Testis (tissue), 3 donors: ENCODE results near the gene CHN2. TPM values are rescaled to one million over a fixed set of nuclear protein-coding genes. Genes with fewer than 3 reads are reported as not detected.
A peak's percentile ranks its signal among the peaks of the same experiment; 100 is the strongest.

Experiments used
- DNase-seq: peaks from one replicate; pipeline ENCODE4 v3.0.0-alpha.2; 2019
- H3K27ac ChIP-seq, 2 donors: fragments of 200-600 bp; sonication (generic); one replicate each; pipeline ENCODE4 v1.5.1; 2019
- H3K27me3 ChIP-seq: fragments of 200-600 bp; sonication (generic); one replicate; pipeline ENCODE4 v1.5.1; 2019
- H3K36me3 ChIP-seq: fragments of 200-600 bp; sonication (generic); one replicate; pipeline ENCODE4 v1.5.1; 2017; ENCODE audit warnings: low read depth; ENCODE audit errors: missing control alignments
- H3K4me1 ChIP-seq: fragments of 200-600 bp; sonication (generic); one replicate; pipeline ENCODE4 v1.5.1; 2019
- H3K4me3 ChIP-seq, 2 donors: fragments of 200-600 bp; sonication (generic); one replicate each; pipeline ENCODE4 v1.5.1; 2017 to 2019
- H3K9me3 ChIP-seq: fragments of 200-600 bp; sonication (generic); one replicate; pipeline ENCODE4 v1.5.1; 2017
- POLR2A ChIP-seq: fragments of 450-650 bp; IDR thresholded peaks from one replicate; pipeline ENCODE4 v1.6.1; 2017; ENCODE audit warnings: antibody characterized with exemption, mild to moderate bottlenecking, moderate library complexity
- WGBS, 2 donors: methylation state at CpG; one replicate each; pipeline ENCODE4 v1.1.5; 2018; 5-methylcytosine and 5-hydroxymethylcytosine counted together
- intact Hi-C: fragments of 100-400 bp; cut with DNase I; formaldehyde crosslinking; loops from one replicate; pipeline ENCODE4 v1.15.1; 2023; ENCODE audit warnings: low total_unique reads
- polyA plus RNA-seq: library from polyadenylated mRNA; stranded (reverse); fragments of 350-450 nt; fragmentation: Illumina TruSeq; extraction: RNeasy Lipid Tissue Mini Kit (QIAGEN cat#74804); gene quantifications from one replicate; pipeline ENCODE4 v1.2.3, GENCODE V29; 2014; ENCODE audit warnings: low read depth, low replicate concordance; ENCODE audit not compliant: insufficient read depth
- total RNA-seq, 2 donors: library from RNA; depleted of rRNA; stranded (reverse); fragments of >200 nt; gene quantifications; one replicate each; pipeline ENCODE4 v1.2.3, GENCODE V29; 2016
- TF ChIP-seq, protein P1 (sequence below), 3 experiments: fragments of 450-650 bp in 2 of 3; fragments of 200-600 bp in 1 of 3; sonication (generic) in 1 of 3; IDR thresholded peaks; one replicate each; pipeline ENCODE4 v1.5.1; 2016 to 2019; ENCODE audit warnings: antibody characterized with exemption in 3 of 3, mild to moderate bottlenecking in 2 of 3, moderate library complexity in 1 of 3

The CHN2 gene
- total and polyA plus RNA-seq, 3 donors from 2014 or later: 8.6 to 27.4 (median 15.1) TPM

DNA sequence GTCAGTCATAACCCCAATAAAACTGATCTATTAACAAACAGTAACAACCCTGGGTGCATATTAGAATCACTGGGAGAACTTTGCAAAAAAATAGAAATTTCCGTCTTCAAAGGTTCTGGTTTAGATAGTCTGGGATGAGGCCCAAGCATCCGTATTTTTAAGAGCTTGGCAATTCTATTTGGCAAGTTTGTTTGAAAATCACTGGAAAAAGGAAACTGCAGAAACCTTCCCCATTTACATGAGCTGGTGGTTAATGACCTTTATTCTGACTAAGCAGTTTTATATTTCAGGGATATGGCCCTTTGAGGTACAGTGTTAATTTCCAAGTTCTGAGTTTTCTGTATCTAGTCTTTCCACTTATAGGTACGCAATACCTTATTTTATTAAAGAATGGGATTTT, 253.3 kb downstream of the CHN2 start:
- H3K36me3 ChIP-seq: no peaks in the 10 kb centered on the region
- TF ChIP-seq, protein P1, sequence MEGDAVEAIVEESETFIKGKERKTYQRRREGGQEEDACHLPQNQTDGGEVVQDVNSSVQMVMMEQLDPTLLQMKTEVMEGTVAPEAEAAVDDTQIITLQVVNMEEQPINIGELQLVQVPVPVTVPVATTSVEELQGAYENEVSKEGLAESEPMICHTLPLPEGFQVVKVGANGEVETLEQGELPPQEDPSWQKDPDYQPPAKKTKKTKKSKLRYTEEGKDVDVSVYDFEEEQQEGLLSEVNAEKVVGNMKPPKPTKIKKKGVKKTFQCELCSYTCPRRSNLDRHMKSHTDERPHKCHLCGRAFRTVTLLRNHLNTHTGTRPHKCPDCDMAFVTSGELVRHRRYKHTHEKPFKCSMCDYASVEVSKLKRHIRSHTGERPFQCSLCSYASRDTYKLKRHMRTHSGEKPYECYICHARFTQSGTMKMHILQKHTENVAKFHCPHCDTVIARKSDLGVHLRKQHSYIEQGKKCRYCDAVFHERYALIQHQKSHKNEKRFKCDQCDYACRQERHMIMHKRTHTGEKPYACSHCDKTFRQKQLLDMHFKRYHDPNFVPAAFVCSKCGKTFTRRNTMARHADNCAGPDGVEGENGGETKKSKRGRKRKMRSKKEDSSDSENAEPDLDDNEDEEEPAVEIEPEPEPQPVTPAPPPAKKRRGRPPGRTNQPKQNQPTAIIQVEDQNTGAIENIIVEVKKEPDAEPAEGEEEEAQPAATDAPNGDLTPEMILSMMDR (IDR thresholded peaks at IDR 0.05): no peak
- no peaks in the 10 kb centered on the region for H3K27me3 ChIP-seq
- peak overlapping the region in 1 of 2 donors; percentile 19 for H3K27ac ChIP-seq
- no peaks in the 10 kb centered on the region for H3K9me3 ChIP-seq
- H3K4me1 ChIP-seq: no peaks in the 10 kb centered on the region
- H3K4me3 ChIP-seq: no peak overlapping the region
- DNase-seq: no peak
- 72% methylated on average over 3 of the region's 3 CpGs for WGBS, 2 donors
- intact Hi-C loops: no loop called here

DNA sequence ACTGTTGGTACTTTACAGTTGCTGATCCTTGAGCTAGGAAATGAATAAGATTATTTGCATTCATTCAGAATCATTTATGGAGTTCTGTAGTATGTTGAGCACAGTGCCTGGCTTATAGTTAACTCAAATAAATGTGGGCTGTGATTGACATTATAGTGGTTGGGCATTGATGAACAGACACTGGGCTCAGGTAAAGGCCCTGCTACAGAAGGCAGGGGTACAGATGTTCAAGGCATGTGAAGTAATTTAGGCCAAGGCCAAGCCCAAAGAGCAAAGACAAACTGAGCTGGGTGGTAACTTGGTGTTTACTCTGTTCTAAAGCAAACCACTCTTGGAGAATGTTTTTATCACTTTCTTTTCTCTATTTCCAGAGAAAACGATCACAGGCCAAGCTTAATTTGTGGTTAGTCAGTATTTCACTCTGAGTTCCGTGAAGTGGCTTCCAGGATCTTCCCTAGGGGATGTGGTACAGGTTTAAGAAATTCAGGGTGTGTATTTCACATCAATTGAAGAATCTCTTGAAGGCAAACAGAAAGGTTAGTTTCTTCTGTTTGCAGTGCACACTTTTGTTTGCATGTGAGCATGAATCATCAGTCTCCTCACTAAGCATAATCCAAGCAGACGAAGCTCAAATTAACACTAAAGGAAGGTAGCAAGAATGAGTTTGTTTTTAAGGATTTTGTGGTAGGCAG, 255.1 kb downstream of the CHN2 start:
- Histone ChIP-seq H3K4me3 (no peak overlapping the region), H3K27ac (peak overlapping the region in 1 of 2 donors; percentile 25), H3K27me3 (no peaks in the 10 kb centered on the region), H3K9me3 (no peaks in the 10 kb centered on the region), H3K4me1 (no peaks in the 10 kb centered on the region), H3K36me3 (no peaks in the 10 kb centered on the region)
- WGBS, 2 donors: 43 to 52% methylated on average over 3 of the region's 3 CpGs
- no peak for TF ChIP-seq POLR2A
- TF ChIP-seq, protein P1 (IDR thresholded peaks at IDR 0.05): no peak
- no peak for DNase-seq
- intact Hi-C loops: no loop called here

DNA sequence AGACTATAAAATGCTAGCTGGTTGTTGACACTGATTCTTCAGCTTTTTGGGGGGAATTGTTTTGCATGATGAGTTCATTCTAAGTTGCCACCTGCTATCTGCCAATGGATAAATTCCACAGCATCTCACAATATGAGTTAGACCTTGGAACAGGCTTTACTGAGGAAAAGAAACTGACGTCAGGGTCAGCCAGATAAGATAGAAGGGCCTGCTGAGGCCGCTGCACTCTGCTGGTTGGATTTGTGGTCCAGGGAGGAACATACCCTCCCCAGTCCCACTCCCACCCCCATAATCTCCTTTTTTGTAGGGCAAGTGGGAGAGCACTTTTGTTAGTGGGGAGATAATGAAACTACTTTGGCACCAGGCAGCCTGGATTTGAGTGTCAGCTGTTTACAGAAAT, 258.4 kb downstream of the CHN2 start:
- intact Hi-C loops: no loop called here
- no peak for TF ChIP-seq POLR2A
- TF ChIP-seq, protein P1 (IDR thresholded peaks at IDR 0.05): no peak
- 39 to 55% methylated on average over 2 of the region's 2 CpGs for WGBS, 2 donors

DNA sequence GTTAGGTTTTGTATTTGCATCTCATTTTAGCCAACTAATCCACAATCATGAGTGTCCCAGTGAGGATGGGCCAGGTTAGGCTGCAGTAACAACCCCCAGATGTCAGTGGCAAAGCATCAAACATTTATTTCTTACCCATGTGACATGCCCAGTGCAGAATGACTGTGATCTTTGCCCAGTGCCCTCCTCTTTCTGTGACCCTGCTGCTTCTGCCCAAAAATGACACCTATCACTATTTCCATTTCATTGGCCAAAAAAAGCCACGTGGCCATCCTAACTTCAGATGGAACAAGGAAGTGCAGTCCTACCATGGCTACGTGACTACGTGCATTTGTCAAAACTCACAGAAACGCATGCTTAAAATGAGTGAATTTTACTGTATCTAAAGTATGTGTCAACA, 259.9 kb downstream of the CHN2 start:
- Histone ChIP-seq H3K27ac (no peak overlapping the region), H3K4me1 (no peaks in the 10 kb centered on the region), H3K27me3 (no peaks in the 10 kb centered on the region), H3K4me3 (no peak overlapping the region), H3K9me3 (no peaks in the 10 kb centered on the region), H3K36me3 (no peaks in the 10 kb centered on the region)
- 90 to 94% methylated on average over 4 of the region's 4 CpGs for WGBS, 2 donors
- intact Hi-C loops: no loop called here
- TF ChIP-seq, protein P1 (IDR thresholded peaks at IDR 0.05): no peak
- TF ChIP-seq POLR2A: no peak
- DNase-seq: no peak

More for the DNA sequence above, 258.4 kb downstream of the CHN2 start:
- Histone ChIP-seq H3K4me1 (no peaks in the 10 kb centered on the region), H3K36me3 (no peaks in the 10 kb centered on the region), H3K4me3 (no peak overlapping the region), H3K9me3 (no peaks in the 10 kb centered on the region), H3K27me3 (no peaks in the 10 kb centered on the region), H3K27ac (no peak overlapping the region)
- DNase-seq: peak; percentile 32

DNA sequence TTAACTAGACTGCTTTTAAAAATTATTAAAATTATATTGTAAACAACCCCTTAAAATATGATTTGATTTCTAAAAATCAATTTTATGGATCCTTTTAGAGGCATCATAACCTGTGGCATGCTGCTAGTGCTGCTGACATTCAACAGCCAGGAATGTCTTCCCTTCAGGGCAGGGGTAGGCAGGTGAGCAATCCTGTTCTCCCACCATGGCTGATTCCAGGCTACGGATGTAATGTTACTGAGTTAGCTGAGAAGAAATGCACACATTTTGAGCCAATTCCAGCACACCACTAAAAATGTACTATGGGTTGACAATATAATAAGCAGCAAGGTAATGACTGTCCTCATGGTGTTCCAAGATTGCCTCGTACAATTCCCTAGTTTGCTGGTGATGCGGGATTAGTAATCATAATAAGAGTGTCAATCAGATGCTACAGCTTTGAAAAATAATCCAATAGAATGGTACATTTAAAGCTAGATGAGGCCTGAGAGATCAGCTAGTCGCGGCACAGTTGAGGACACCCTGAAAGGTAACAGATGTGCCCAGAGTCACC, 260.4 kb downstream of the CHN2 start:
- intact Hi-C loops: no loop called here
- WGBS, 2 donors: 86 to 96% methylated on average over 5 of the region's 5 CpGs

More for the DNA sequence above, 260.4 kb downstream of the CHN2 start:
- H3K27ac ChIP-seq: no peak overlapping the region
- no peaks in the 10 kb centered on the region for H3K9me3 ChIP-seq
- DNase-seq: no peak
- H3K4me1 ChIP-seq: no peaks in the 10 kb centered on the region
- no peak overlapping the region for H3K4me3 ChIP-seq
- TF ChIP-seq, protein P1 (IDR thresholded peaks at IDR 0.05): no peak
- TF ChIP-seq POLR2A: no peak
- no peaks in the 10 kb centered on the region for H3K27me3 ChIP-seq
- H3K36me3 ChIP-seq: no peaks in the 10 kb centered on the region
